T follicular helper cell (primary cell): ENCODE results near the gene SPTAN1.
"Not testable (repeated sequence)": the region's sequence is repeated elsewhere in the genome, so short reads cannot be mapped to it uniquely, and the experiment has no call there.

Source experiments
- DNase-seq: peaks from one replicate; pipeline ENCODE4 v3.0.0-alpha.2; 2020; ENCODE audit warnings: low read depth
- total RNA-seq, 2 experiments: gene quantifications; one replicate each; lab custom pipeline; 2026; lab: John Stamatoyannopoulos, UW

Gene SPTAN1
- 317 to 1,099 reads per million in 2 experiments for total RNA-seq

DNA sequence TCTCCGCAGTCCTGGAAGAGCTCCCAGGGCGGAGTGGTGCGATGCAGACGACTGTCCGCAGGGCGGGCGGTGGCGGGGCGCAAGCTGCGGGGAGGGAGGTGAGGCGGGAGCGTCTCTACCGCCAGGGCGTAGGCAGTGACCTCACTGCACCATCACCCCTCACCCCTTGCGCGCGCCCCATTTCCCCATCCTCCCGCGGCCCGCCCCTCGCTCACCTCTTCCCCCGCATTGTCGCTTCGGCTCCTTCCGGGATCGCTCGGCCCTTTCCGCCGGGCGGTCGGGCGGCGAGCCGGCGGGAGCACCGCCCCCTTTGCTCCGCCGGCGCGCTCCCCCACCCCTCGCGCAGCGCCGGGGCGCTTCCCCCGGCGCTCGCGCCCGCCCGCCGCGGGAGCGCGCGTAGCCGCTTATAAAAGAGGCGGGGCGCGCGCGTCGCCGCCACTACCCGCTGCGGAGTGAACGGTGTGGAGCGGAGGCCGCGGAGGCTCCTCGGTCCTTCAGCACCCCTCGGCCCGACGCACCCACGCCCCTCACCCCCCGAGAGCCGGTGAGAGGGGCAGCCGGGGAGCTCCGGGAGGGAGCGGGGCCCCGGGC is at the start of gene SPTAN1:
Gene SPTAN1, plus strand, starts transcription at position 435 of the 591 bp plus-strand sequence. CDS start 14,154 bp downstream, outside the sequence.
- peak; percentile 93 for DNase-seq

DNA sequence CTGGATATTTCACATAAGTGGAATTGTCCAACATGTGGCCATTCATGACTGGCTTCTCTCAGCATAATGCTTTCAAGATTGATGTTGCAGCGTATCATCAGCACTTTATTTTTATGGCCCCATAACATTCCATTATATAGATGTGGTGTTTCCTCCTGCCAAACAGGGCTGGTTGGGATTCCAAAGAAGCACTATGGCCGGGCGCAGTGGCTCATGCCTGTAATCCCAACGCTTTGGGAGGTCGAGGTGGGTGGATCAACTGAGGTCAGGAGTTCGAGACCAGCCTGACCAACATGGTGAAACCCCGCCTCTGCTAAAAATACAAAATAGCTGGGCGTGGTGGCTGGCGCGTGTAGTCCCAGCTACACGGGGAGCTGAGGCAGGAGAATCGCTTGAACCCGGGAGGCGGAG is 49.0 kb upstream of the SPTAN1 start:
- DNase-seq: not testable (repeated sequence)

DNA sequence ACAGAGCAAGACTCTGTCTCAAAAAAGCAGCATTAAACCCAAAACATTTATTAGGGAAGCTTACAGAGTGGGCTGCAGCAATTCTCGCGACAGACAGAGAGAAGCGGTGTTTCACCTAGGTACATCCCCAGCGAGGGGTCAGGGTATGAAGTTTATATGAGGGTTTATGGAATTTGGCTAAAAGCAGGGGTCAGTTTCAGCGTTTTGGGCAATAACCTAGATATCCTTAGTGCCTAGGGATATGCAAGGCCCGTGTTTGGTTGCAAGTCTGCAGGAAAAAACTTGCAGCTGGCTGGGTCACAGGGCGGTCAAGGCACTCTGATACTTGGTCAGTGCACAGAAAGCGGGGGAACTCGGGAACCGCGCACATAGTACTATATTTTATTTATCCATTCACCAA is 48.5 kb upstream of the SPTAN1 start:
- no peak for DNase-seq

DNA sequence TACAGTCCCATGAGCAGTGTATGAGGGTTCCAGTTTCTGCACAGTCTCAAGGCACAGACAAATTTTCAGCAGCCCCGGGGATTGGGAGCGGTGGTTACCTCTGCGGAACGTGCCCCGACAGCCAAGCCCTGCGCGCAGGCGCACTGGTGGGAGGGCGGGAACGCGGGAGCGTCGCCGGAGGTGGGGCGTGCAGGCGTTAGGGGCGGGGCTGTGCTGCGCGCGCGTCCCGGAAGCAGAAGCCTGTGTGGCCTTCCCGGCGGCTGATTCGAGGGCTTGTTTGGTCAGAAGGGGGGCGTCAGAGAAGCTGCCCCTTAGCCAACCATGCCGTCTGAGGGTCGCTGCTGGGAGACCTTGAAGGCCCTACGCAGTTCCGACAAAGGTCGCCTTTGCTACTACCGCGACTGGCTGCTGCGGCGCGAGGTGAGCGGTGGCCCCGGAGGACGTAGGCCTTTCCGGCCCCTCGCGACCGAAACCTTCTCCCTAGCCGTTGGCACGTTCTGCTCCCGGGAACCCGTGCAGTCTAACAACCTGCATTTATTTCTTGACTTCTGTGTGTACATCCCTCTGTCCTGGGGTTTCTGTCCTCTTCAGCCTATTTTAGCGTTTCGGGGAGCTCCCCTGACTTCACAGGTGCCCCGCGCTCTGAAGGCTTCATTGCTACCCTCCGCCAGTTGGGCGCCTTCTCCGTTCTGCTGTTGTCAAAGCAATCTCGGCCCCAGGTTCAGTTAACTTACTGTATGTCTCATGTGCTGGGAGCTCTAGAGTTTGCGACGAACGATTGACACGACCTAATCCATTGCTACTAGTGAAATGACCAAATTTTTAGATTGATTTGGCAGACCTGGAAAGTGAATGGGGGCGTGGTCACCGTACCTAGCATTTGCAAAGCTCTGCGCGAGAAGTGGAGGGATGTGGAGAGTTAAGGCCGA is 47.6 kb upstream of the SPTAN1 start, which contains the start of gene GLE1:
Gene GLE1, plus strand, starts transcription at position 235 of the 929 bp plus-strand sequence. Its CDS starts 87 bp downstream, at position 322.
- peak; percentile 96 for DNase-seq

DNA sequence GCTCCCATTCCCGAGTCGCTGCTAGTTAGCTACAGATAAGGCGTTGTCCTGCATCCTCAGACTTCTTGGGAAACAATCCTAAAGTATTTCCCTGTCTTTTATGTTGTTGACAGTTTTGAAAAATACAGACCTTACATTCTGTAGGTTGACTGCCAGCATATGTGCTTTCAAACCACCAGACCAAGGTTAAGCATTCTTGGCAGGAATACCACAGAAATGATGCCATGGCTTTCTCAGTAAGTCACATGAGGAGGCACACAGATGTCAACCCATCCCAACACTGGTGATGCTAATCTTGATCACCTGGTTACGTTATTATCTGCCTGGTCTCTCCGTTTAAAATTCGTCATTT is 47.0 kb upstream of the SPTAN1 start:
- no peak for DNase-seq

DNA sequence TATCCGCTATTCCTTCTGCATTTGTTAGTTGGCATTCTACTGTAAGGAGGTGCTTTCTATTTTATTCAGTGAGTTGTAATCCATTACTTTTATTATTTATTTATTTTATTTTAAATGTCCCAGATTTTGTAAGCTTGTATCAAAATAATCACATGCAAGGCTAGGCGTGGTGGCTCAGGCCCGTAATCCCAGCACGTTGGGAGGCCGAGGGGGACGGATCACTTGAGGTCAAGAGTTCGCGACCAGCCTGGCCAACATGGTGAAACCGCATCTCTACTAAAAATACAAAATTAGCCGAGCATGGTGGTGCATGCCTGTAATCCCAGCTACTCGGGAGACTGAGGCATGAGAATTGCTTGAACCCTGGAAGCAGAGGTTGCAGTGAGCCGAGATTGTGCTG is 46.5 kb upstream of the SPTAN1 start:
- not testable (repeated sequence) for DNase-seq

DNA sequence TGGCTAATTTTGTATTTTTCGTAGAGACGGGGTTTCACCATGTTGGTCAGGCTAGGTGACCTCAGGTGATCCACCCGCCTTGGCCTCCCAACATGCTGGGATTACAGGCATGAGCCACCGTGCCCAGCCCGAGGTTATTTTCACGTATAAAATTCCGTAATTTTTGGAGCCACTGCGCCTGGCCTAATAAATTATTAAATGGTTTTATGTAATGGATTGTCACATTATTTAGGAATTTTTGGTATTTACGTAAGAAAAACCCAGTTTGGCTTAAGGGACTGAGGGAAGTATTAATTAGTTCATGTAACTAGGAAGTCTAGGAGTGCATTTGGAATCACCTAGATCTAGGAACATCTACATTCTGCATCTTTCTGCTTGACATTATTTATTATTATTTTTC is 39.6 kb upstream of the SPTAN1 start:
- no peak for DNase-seq

DNA sequence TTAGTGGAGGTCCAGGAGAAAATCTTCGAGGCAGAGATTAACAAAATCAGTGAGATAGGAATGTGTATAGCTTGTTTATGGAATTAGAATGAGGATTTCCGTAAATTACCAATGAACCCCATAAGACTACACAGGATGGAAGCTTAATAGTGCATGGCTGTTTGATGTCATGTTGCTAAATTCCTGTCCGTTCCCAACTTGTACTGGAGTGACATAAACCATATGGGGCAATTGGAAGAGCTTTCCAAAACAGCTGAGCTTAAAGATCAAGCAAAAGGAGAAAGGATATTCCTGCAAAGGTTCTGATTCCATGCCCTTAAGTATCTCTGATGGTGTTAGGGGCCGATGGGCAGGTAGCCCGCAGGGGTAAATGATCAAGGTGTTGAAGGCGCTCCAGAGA is 30.4 kb upstream of the SPTAN1 start:
- no peak for DNase-seq

DNA sequence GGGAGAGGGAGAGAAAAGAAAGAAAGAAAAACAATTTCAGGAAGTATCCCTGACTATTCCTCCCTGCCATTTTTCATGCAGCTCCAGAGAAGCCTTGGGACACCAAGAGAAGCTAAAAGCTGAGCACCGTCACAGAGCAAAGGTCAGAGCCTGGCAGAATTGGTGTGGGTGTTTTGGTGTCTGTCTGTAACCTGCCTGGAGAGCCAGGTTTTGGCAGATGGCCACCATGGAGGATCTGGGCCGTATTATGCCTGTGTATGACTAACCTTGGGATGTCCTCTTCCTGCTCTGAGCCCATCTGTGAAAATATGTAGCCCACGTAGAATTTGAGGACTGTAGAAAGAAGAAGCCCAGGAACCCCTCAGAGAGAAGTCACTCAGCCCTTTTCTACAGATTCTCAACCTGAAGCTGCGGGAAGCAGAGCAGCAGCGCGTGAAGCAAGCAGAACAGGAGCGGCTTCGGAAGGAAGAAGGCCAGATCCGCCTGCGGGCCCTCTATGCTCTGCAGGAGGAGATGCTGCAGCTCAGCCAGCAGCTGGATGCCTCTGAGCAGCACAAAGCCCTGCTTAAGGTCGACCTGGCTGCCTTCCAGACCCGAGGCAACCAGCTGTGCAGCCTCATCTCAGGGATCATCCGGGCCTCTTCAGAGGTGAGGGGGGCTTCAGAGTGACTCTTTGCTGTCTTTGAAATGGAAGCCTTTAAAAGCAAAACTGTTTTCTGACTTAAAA is 29.0 kb upstream of the SPTAN1 start:
- DNase-seq: no peak

DNA sequence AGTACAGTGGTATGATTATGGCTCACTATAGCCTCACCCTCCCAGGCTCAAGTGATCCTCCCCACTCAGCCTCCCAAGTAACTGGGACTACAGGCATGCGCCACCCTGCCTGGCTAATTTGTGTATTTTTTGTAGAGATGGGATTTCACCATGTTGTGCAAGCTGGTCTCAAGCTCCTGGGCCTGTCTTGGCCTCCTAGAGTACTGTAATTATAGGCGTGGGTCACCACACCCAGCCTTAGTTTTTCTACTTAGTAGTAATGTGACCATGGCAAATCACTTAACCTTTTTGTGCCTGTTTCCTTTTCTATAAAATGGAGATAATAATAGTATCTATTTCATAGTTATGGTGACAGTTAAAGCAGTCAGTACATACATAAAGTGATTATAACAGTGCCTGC is 25.7 kb upstream of the SPTAN1 start:
- no peak for DNase-seq

DNA sequence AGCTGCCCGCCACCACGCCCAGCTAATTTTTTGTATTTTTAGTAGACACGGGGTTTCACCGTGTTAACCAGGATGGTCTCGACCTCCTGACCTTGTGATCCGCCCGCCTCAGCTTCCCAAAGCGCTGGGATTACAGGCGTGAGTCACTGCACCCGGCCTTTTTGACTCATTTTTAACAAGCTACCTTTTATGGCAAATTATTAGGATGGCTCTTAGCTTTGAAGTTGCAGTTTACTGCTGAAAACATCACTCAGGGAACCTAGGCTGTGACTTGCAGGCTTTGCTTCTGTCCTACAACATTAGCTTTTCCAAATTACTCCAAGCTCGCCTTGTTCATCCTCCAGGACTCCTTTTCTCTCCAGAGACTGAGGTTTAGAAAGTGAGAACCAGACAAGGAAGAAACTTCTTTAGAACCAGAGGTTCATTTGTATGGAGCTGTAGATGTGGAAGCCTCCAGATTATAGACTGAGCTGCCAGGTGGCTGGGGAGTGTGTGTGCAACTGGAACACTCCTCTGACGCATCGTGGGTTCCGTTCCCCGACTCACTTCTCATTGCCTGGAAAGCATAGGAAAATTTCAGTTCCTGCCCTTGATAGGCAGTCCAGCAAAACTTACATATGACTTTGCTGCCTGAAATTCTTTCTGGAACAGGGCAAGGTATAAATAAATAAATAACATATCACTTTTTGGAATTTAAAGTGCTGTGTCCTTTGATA is 23.8 kb upstream of the SPTAN1 start:
- DNase-seq: no peak

DNA sequence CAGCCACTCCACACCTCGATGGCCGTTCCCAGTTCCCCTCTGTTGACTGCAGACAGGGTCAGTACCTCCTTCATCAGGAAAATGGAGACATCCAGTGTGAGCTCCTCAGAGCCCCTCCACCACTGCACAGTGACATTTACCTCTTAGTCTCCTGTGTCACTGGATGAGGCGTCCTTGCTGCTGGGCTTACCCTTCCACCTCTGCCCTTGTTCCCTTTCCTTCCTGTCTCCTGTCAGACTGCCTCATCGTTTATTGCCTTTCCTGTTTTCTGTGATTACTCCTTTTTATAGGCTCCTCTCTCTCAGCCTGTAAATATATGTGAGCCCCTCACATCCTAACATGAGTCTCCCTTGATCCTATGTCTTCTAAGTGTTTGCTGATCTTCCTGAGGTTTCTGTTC is 23.2 kb upstream of the SPTAN1 start:
- DNase-seq: no peak

DNA sequence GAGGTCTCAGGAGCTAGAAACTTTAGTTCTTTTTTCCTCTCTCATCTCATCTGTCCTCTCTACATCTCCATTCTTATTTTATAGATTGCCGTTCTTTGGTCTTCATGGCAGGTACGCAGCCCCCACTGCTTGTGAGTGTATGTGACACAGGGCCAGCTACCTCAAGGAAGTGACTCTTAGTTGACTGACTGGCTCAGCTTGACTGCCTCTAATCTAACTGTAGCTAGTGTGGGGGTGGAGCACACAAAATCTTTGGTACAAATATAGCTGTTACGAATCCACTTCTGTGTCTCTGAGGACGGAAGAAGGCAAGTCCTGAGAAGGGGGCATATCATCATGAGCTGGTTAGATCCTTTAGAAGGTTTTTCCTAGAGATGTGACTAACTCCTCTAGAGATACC is 19.8 kb upstream of the SPTAN1 start:
- DNase-seq: no peak

DNA sequence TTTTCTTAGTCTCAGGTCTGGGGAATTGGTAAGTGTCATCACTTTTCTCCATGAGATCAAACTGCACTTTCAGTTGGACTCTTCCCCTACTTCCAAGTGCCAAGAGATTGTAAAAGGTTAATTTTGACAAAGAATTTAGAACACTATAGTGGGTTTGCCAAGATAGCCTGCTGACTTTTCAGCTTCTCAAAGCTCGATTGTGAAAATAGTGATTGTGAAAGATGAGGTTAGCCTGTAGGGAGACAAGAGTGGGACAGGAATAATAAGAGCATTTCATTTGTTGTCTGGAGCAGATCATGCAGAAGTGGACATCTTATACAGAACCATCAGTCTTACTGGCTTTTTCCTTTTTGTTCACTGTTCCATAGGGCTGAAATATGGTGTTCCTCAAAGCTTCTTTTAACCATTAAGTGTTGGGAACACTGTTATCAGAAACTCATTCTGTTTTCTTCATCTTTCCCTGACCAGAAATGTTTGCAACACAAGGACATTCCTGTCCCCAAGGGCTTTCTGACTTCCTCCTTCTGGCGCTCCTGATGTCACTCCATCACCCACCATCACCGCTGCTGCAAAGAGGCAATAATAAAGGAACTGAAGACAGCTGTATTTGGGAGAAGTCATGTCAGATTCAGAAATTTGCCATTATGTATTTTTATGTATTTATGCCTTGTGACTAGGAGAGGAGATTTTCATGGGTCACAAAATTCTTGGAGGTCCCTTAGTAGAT is 11.6 kb upstream of the SPTAN1 start:
- DNase-seq: no peak

DNA sequence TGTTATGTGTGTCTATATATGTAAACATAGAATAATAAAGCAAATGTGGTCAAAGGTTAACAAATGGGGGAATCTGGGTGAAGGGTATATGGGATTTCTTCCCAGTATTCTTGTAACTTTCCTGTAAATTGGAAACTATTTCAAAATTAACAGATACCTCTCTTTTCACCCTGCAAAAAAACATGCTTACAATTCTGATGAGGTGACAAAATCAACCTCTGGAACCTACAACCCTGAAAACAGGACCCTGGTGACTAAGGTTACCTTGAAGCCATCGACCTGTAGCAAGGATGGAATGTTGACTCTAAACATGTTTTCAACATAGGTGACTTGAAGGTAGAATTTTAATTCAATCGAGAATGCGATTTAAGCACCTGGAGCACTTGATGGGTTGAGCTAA is 5.9 kb upstream of the SPTAN1 start:
- no peak for DNase-seq

DNA sequence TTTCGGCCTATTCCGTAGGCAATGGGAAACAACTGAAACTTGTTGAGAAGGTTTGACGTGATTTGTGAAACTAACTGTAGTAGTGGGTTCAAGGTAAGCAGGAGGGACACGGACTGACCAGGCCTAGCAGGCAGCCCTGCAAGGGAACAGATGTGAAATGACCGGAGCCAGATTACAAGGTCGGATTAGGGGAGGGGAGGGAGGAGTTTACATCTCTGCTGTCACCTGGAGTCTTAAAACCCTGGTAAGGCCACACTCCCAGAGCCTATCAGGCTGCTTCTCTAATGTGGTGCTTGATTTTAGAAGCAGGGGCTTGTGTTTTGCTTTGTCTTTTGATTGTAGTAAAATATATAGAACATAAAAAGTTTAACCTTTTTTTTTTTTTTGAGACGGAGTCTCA is 3.5 kb upstream of the SPTAN1 start:
- no peak for DNase-seq

DNA sequence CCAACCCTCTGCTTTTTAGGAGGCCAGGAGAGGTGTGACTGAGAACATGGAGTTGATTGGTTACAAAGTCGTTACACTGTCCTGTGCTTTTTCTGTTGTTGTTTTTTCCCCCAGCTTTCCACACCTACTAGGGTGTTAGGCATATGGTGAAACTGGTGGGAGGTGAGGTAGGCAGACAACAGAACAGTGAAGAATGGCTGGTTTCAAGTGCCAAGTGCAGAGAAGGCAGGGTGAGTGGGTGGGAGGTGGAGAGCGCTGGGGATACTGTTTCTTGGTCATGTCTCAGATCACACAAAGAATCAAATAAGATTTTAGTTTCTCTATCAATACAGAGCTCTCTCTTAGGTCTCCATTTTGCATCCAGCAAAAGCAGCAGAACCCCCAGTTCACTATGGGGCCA is 2.2 kb upstream of the SPTAN1 start:
- no peak for DNase-seq

DNA sequence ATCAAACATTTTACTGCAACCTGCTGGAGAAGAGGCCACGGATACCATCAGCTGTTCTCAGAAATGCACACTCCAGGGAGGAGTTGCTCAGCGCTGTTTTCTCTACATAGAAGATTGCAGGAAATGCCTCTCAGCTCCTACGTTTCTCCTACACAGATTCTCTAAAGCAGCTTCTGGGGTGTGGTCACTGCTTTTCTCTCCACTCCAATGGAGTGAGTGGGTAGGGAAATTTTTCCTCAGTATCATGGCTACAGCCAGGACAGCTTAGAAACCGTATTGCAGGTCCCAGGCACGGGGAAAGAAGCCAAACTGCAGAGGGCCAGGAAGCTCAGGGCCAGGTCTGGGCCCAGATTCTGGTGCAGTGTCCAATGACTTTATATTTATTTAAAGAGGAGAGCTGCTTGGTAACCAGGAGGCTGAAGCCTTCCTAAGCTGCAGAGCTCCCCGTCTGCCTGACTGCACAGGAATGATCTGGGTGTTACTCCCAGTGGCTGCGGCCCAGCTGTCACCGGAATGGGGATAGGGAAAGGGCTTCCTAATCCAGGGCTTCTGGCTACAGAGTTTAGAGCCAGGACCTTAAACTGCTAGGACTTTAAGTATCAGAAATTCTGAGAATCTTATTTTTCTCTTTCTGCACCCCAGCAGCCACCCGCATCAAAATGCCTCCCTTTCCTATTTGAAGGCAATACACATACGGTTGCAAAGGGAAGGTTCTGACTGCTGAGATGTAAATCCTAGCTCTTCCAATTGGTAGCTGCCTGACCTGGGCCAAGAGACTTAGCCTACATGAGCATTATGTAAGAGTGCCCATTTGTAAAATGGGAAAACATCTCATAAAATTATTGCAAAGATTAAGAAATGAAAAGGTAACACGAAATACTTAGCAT is 1.4 kb upstream of the SPTAN1 start:
- DNase-seq: no peak

DNA sequence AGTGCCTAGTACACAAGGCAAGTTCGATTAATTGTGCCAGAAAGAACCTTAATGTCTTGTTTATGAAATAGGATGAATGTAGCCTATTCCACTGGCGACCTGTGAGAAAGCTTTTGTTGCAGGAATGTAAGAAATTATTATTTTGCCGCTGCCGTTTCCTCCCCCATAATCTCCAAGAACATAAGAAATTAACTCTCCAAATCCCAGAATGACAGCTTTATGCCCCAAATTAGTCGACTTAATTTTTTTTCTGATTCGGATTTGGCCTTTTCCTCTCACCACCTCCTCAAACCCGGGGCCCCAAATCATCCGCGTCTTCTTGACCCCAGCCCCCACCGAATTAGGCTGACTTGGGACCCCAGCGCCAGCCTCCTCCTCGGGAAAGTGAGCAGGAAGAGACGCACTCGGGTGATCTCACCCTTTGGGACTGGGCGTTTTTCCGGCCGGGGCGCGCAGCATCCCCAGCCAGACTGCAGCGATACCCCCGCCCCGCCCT is 682 bp upstream of the SPTAN1 start:
- no peak for DNase-seq
